Tongue (tissue), 2 donors: ENCODE data around the gene ZKSCAN5. TPM values are rescaled to one million over a fixed set of nuclear protein-coding genes. Genes with fewer than 3 reads are reported as not detected.
A peak's percentile ranks its signal among the peaks of the same experiment; 100 is the strongest.

ENCODE experiments used
- DNase-seq: peaks from one replicate; pipeline ENCODE4 v3.0.0-alpha.2; 2015
- total RNA-seq: library from RNA; depleted of rRNA; stranded (reverse); fragments of >200 nt; gene quantifications from one replicate; pipeline ENCODE4 v1.2.3, GENCODE V29; 2014

Gene ZKSCAN5
- total RNA-seq = 11.9 TPM

DNA sequence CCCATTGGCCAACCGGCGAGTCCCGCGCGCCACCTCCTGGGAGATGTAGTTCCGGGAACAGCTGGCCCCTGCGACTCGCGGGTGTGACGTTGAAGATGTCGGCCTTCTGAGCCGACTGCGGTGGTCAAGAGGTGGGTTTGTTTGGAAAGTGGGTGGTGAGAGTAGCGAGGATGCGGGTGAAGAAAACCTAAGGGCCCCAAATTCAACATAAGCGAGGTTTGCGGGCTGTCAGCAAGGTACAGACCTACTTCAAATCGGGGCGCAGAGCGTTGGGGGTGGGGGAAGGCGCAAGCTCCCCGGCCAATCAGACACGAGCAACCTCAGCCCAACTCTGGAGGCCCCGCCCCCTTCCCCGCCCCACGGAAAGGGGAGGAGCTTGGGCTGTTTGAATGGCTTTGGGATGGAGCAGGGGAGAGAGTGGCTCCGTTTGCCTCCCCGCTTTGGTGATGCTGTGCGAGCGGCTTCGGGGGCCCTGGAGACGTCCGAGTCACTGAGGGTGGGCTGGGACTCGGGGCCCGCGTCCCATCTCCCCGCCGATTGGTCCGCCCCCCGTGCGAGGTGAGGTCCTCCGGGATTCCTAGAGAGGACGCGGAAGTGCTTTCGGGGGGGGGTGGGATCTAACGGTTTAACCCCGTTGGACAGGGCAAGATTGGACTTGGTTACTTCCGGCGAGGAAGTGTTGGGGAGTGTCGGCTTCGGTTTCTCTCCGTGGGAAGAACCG, at the start of gene ZKSCAN5:
Gene ZKSCAN5, plus strand, starts transcription at position 60 of the 721 bp plus-strand sequence. CDS start 1,383 bp downstream, outside the sequence.
- peak; percentile 99 for DNase-seq

DNA sequence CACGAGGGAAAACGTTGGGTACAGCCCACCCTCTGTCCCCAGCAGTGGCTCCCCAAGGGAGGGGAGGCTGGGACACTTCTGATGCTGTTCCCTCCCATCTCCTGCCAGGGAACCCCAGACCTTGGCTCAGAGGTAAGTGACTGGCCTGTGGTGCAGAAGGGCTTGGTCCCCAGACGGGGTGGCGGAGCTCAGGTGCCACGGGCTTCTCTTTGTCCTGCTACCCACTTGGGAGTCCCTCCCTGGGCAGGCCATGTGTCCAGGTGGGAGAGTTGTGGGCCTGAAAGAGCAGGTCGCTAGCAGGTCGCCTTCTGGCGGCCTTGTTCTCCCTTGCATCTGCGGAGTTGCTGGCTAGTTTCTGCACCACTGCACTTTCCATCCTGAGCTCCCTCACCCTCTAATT, 48.6 kb upstream of the ZKSCAN5 start:
- DNase-seq = no peak

GRCh38 chr7:99456288-99456687, 48.2 kb upstream of the ZKSCAN5 start:
- DNase-seq = no peak

DNA sequence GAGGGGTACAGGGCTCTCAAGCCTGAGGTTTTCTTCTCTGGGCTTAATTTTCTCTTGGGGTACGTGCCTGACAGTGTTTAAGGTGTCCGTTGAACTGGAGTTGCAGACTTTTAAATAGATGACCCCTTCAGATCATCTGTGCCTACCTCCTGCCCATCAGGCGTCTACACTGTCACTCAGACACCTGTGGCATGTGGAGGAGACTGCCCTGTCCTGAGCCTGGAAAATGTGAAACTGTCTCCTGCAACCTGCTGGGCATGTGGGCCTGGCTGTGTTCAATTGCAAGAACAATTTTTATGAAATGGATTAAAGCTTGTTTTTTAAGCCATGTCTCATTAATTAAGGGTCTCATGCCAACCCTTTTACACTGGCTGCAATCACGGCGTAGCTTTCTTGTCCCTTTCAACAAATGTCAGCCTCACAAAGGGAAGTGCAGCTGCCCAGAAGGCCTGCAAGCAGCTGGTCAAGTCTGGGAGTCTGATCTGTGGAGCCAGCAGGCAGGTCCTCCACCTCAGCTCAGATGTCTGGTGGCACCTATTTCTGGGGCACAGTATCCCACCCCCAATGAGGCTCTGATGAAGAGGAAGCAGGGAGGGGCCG, 47.3 kb upstream of the ZKSCAN5 start:
- DNase-seq = no peak

DNA sequence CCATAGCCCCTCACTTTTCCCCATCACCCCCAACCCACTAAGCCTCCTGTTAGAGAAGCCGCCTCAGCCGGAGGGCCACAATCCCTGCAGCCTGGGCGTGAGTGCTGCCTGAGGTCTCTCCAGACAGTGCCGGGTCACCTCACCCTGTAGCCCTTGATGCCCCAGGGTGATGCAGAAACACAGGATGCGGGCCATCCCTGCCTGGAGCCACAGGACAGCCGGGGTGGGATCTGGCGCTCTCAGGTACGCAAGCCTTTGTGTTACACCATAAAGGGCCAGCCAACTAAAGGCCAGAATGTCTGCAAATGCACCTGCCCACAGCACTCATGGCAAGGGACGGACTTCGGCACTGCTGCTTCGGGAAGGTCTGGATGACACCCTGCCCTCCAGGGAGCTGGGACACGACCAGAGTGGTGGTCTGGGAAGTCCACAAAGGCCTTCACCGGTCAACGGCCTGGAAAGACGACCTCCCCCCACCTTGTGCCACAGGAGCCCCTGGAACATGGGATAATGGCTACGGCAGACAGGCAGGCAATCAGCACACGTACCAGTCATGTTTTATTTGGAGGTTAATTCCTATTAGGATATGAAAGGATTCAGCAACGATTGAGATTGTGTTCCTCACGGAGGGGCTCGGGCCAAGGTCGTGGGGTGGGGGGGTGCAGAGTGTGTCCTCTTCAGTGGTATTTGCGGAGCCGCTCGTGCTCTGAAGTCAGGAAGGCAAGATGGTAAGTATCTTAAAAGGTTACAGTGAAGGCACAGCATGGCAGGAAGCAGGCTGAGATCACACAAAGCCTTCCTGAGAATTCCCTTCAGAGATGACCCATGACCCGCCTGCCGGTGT, 46.6 kb upstream of the ZKSCAN5 start:
- DNase-seq = no peak

GRCh38 chr7:99459087-99459486, 45.4 kb upstream of the ZKSCAN5 start:
- no peak for DNase-seq

DNA sequence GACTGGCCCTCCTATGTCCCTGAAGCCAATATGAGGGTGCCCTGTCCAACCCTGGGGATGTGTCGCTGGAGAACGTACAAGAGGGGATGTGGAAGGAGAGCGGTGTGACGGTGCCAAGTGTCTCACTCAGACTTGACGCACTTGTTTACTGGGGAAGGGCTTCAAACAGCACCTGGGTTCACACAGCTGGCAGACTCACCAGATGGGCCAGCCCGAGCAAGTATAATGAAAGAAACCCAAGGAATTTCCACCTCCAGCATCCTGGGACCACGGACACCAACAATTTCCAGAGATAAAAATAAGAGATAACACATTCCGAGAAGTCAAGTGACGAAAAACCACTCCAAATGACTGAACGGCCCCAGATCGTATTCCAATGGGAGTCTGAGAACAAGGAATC, 43.8 kb upstream of the ZKSCAN5 start:
- DNase-seq = no peak

- no peak for DNase-seq
These were observed 43.2 kb upstream of the ZKSCAN5 start for GRCh38 chr7:99461221-99461620.

DNA sequence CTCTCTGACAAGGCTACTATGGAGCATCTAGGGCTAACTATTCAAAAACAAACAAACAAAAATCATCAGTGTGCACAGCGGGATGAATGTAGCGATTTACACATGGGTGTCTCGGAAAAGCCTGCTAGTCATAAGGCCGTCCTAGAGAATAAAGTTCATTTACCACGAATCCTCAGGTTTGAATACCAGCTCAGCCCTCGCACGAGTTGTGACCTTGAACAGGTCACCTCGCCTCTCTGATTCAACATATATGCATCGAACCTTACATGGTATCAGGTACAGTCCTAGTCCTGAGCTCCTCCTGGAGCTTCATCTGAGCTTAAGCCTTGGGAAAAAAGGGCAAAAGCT, 39.1 kb upstream of the ZKSCAN5 start:
- no peak for DNase-seq

DNA sequence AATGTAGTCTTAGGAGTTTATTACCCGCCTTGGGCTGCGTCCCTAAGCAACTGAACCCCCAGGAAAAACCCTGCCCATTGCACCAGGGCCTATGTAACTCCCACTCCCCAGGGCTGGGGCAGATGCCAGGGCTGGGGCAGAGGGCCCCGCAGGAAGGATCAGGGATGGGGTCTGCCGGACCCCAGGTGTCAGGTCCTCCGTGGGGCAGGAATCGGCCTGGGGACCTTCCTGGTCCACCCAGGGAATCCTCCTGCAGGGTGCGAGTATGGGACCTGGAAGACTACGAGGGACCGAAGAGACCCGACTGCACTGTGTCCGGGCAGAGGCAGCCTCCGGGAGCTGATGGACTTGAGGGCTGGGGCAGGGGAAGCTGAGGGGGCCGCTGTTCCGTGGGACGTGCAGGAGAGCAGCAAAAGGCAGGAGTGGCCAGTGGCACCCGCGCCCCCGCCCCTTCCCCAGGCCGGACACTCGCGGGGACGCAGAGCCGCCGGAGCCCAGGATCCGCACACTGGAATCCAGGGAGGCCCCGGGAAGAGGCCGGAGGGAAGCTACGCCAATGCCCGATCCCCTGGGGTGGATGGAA, 36.0 kb upstream of the ZKSCAN5 start:
- no peak for DNase-seq

- no peak for DNase-seq
These were observed 34.9 kb upstream of the ZKSCAN5 start for GRCh38 chr7:99469381-99470065.

DNA sequence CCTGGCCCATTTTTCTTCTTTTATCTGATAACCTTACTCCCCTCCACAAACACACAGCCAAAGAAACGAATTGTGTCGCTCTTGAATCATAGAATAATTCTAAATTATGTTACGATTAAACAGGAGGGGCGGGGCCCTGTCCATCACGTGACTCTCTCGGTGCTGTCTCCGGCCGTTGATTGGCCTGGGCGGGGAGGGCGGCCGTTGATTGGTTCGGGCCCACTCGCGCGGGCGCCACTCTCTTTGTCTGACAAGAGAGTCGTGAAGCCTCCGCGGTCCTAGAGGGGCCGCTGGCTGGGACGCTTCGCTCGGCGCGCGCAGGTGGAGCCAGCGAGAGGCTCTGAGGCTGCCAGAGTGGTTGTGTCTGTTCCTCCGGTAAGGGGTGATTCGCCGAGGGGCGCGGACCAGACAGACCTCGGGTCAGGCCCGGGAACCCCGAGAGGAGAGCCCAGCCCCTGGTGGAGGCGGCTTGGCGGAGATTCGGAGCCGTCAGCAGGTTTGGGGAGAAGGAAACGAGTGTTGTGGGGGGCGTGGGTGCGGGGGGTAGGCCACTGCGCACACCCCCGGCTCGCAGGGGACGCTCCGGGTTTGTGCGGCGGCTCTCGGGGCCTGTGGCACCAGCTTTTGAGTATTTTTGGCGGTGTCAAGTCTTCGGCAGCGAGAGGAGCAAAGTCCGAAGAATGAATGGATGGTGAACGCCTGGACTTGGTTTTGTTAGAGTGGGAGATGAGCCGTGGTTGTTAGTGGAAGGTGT, 31.7 kb upstream of the ZKSCAN5 start, which contains the start of gene ZNF789:
Gene ZNF789, plus strand, starts transcription at position 330 of the 754 bp plus-strand sequence. CDS start 3,567 bp downstream, outside the sequence.
- DNase-seq = peak; percentile 99

DNA sequence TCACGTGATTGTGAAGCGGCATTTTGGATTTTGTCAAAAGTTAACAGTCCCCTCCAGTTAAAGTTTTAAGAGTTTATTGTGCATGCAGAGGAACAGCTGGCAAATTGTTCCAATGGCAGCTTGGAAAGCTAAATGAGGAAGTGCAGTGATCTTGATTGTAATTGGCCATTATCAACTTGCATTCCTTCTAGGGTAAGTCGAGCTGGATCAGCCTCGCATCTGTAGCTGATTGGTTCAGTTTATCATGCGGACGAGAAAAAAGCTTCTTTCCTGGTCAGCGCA, 31.2 kb upstream of the ZKSCAN5 start:
- DNase-seq = peak; percentile 54

GRCh38 chr7:99476107-99476506, 28.4 kb upstream of the ZKSCAN5 start:
- no peak for DNase-seq

DNA sequence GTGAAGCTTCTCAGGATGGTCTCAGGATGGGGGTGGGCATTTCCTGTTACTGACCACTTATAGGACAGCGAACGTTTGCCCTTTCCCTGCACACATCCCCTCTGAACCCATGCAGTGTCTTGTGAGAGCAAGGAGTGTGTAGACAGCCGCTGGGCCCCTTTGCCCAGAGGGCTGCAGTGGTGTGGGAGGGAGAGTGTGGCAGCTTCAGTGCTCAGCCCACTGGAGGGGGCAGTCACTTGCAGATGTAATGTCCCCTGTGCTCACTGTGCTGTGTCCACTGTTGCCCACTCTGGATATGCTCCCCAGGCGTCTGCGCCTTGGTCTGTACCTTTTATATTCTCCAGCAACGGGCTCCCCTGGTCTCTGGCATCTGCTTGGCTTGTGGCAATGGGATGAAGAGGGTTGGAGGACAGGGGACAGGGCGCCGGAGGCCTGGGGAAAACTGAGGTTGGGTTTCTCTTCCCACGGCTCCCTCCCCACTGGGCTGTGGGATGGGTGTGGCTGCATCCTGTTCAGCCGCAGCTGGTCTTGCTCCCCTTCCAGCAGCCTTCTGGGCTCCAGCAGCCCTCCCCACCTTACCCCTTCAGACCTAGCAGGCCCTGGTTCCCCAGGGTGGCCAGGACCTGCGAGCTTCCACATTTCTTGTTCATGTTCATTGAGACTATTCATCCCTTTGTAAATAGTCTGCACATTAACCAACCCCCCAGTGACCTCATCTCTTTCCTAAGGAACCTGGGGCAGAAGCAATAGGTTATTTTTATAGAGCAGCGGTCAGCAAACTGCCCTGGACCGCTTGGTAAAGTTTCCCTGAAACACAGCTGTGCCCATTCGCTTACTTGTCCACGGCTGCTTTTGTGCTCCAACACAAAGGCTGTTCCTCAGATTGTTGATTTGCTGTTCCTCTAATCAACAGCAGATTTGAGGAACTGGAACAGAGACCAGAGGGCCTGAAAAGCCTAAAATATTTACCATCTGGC, 25.7 kb upstream of the ZKSCAN5 start:
- no peak for DNase-seq

DNA sequence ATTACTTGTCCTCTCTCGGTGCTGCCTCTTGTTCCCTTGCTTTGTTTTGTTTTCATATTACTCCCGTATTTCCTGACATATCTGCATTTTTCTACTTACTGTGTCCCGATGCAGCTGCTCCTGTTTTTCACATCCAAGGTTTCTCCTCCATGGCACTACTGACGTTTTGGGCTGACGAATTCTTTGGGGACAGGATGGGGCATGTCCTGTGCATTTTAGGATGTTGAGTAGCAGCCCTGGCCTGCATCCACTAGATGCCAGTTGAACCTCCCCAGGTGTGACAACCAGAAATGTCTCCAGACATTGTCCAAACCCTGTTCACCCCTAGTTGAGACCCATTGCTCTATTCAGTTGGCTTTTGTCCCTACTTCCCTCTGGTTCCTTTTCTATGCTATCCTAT, 19.4 kb upstream of the ZKSCAN5 start:
- DNase-seq = no peak

- no peak for DNase-seq
These were observed 15.2 kb upstream of the ZKSCAN5 start for GRCh38 chr7:99489235-99489634.

GRCh38 chr7:99490878-99491277, 13.6 kb upstream of the ZKSCAN5 start:
- no peak for DNase-seq

- no peak for DNase-seq
These were observed 10.6 kb upstream of the ZKSCAN5 start for GRCh38 chr7:99493823-99494222.

GRCh38 chr7:99497766-99498545, 6.5 kb upstream of the ZKSCAN5 start:
- no peak for DNase-seq
